ENCODE data around the gene NCAN.

Gene NCAN

DNA sequence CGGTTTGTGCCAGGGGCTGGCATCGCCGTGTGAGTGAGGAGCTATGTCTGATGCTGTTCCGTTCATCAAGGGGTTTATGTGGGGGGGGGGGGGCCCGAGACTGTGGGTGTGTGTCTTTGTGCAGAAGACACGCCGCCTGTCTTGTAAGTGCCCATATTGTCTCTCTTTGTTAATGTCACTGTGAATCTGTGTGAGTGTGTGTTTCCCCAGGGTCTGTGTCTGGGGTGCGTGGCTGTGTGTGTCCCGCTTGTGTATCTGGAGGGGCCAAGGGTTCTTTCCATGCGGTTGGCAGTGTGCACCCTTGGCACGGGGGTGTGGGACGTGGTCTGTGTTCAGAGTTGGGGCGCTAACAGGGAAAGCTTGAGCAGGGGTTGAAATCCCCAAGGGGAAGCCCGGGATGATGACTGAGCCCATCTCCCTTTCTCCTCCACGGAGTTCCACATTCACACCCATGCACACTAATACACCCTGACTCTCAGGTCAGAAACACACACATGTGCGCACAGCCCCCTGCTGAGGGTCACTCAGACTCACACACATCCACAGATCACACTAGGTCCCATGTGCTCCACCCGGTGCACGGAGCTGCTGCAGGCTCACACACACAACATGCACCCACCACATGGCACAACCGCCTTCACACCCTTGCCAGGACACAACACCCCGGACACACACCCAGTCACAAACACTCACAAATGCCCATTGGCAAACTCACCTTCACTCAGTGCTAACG lies 1.8 kb downstream of the NCAN start:
- H3K9ac ChIP-seq (ENCODE audit: low read depth, low read length, poor library complexity, severe bottlenecking) = no peak overlapping the region
- TF ChIP-seq, protein P1, sequence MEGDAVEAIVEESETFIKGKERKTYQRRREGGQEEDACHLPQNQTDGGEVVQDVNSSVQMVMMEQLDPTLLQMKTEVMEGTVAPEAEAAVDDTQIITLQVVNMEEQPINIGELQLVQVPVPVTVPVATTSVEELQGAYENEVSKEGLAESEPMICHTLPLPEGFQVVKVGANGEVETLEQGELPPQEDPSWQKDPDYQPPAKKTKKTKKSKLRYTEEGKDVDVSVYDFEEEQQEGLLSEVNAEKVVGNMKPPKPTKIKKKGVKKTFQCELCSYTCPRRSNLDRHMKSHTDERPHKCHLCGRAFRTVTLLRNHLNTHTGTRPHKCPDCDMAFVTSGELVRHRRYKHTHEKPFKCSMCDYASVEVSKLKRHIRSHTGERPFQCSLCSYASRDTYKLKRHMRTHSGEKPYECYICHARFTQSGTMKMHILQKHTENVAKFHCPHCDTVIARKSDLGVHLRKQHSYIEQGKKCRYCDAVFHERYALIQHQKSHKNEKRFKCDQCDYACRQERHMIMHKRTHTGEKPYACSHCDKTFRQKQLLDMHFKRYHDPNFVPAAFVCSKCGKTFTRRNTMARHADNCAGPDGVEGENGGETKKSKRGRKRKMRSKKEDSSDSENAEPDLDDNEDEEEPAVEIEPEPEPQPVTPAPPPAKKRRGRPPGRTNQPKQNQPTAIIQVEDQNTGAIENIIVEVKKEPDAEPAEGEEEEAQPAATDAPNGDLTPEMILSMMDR (conservative IDR thresholded peaks at IDR 0.05; ENCODE audit: low read length) = no peak
- no peak for TF ChIP-seq EZH2phosphoT487 (IDR thresholded peaks at IDR 0.05; ENCODE audit: borderline replicate concordance)
- H3K9me2 ChIP-seq (replicated peaks; ENCODE audit: low read depth, low read length) = no peaks in the 10 kb centered on the region
- H4K20me1 ChIP-seq (ENCODE audit: insufficient read depth, low read length, poor library complexity, severe bottlenecking) = no peaks in the 10 kb centered on the region
- no peak overlapping the region for H3K4me3 ChIP-seq (ENCODE audit: low read length, poor library complexity, severe bottlenecking)
- H3K79me2 ChIP-seq (ENCODE audit: insufficient read depth, low read length) = no peaks in the 10 kb centered on the region
- H3K4me2 ChIP-seq (ENCODE audit: low read depth, low read length, poor library complexity, severe bottlenecking) = no peak overlapping the region
- no peaks in the 10 kb centered on the region for H3K27me3 ChIP-seq (ENCODE audit: insufficient read depth, low read length, poor library complexity, severe bottlenecking)
- H3K36me3 ChIP-seq (ENCODE audit: insufficient read depth, low read length) = no peaks in the 10 kb centered on the region
- H3F3A ChIP-seq (ENCODE audit: low read depth) = no peaks in the 10 kb centered on the region
- no peaks in the 10 kb centered on the region for H3K9me3 ChIP-seq (ENCODE audit: insufficient read depth, low read depth, low read length)
- no peaks in the 10 kb centered on the region for H3K4me1 ChIP-seq (ENCODE audit: insufficient read depth, low read length, poor library complexity, severe bottlenecking)
- H2AFZ ChIP-seq (ENCODE audit: low read length) = no peak overlapping the region

GRCh38 chr19:19214159-19214490 lies 2.4 kb downstream of the NCAN start:
- Histone ChIP-seq H3K9me2 (replicated peaks; ENCODE audit: low read depth, low read length) (no peaks in the 10 kb centered on the region), H3K4me3 (ENCODE audit: low read length, poor library complexity, severe bottlenecking) (no peak overlapping the region), H2AFZ (ENCODE audit: low read length) (no peak overlapping the region), H3K9me3 (ENCODE audit: insufficient read depth, low read depth, low read length) (no peaks in the 10 kb centered on the region), H3K4me2 (ENCODE audit: low read depth, low read length, poor library complexity, severe bottlenecking) (no peak overlapping the region), H3K4me1 (ENCODE audit: insufficient read depth, low read length, poor library complexity, severe bottlenecking) (no peaks in the 10 kb centered on the region), H3K27me3 (ENCODE audit: insufficient read depth, low read length, poor library complexity, severe bottlenecking) (no peaks in the 10 kb centered on the region), H3K79me2 (ENCODE audit: insufficient read depth, low read length) (no peaks in the 10 kb centered on the region), H3F3A (ENCODE audit: low read depth) (no peaks in the 10 kb centered on the region), H3K9ac (ENCODE audit: low read depth, low read length, poor library complexity, severe bottlenecking) (no peak overlapping the region), H3K36me3 (ENCODE audit: insufficient read depth, low read length) (no peaks in the 10 kb centered on the region), H4K20me1 (ENCODE audit: insufficient read depth, low read length, poor library complexity, severe bottlenecking) (no peaks in the 10 kb centered on the region)
- no peak for TF ChIP-seq EZH2phosphoT487 (IDR thresholded peaks at IDR 0.05; ENCODE audit: borderline replicate concordance)
- TF ChIP-seq, protein P1 (conservative IDR thresholded peaks at IDR 0.05; ENCODE audit: low read length) = no peak

GRCh38 chr19:19214892-19215291 lies 3.1 kb downstream of the NCAN start:
- no peak overlapping the region for H3K9ac ChIP-seq (ENCODE audit: low read depth, low read length, poor library complexity, severe bottlenecking)
- H3K4me2 ChIP-seq (ENCODE audit: low read depth, low read length, poor library complexity, severe bottlenecking) = no peak overlapping the region
- no peak overlapping the region for H3K4me3 ChIP-seq (ENCODE audit: low read length, poor library complexity, severe bottlenecking)
- H4K20me1 ChIP-seq (ENCODE audit: insufficient read depth, low read length, poor library complexity, severe bottlenecking) = no peaks in the 10 kb centered on the region
- H3K27me3 ChIP-seq (ENCODE audit: insufficient read depth, low read length, poor library complexity, severe bottlenecking) = no peaks in the 10 kb centered on the region
- H2AFZ ChIP-seq (ENCODE audit: low read length) = no peak overlapping the region
- no peaks in the 10 kb centered on the region for H3F3A ChIP-seq (ENCODE audit: low read depth)
- no peaks in the 10 kb centered on the region for H3K9me2 ChIP-seq (replicated peaks; ENCODE audit: low read depth, low read length)
- TF ChIP-seq, protein P1 (conservative IDR thresholded peaks at IDR 0.05; ENCODE audit: low read length) = no peak
- no peak for TF ChIP-seq EZH2phosphoT487 (IDR thresholded peaks at IDR 0.05; ENCODE audit: borderline replicate concordance)
- H3K9me3 ChIP-seq (ENCODE audit: insufficient read depth, low read depth, low read length) = no peaks in the 10 kb centered on the region
- no peaks in the 10 kb centered on the region for H3K4me1 ChIP-seq (ENCODE audit: insufficient read depth, low read length, poor library complexity, severe bottlenecking)
- H3K36me3 ChIP-seq (ENCODE audit: insufficient read depth, low read length) = no peaks in the 10 kb centered on the region
- H3K79me2 ChIP-seq (ENCODE audit: insufficient read depth, low read length) = no peaks in the 10 kb centered on the region
